HL-60/S4 treated with retinoic acid at 250 ng/mL for 4 days and 3 days (cell line): Measurements from ENCODE around the gene MYO16.

Experiments used
- in situ Hi-C: fragments of 300-500 bp; cut with MboI; formaldehyde crosslinking; loops from 2 replicates; pipeline ENCODE4 v1.7.0; 2022; ENCODE audit warnings: low sequenced_read_pairs

The MYO16 gene

DNA sequence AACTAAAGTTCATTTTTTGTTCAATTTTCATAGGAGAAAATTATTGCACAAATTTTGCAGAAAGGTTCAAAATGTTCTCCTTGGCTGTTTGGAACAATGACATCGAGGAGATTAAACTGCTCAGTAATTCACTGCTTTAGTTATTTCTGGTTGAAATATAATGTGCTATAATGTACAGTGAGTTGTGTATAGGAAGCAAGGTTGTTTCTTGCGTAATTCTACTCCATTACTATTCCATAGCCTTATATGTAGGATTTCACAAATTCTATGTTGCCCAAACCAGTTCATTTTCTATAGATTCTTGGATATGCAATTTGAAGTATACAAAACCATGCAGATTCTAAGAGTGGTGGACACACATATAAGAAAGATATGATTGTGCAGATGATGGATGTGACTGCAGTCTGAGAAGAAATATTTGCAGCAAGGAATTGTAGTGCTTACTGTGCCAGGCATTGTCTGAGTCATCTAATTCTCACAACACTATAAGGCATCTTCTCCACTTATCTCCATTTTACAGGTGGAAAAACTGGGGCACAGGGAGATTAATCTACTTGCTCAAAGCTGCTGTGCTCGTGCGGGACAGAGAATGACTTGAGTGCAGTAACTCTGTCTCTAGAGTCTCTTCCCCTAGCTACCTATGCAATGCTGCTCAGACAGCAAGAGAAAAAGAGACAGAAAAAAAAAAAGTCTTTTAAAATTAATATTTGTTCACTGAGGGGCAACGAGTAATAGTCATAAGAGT is 515.5 kb downstream of the MYO16 start:
- in situ Hi-C loops, result no loop called here

DNA sequence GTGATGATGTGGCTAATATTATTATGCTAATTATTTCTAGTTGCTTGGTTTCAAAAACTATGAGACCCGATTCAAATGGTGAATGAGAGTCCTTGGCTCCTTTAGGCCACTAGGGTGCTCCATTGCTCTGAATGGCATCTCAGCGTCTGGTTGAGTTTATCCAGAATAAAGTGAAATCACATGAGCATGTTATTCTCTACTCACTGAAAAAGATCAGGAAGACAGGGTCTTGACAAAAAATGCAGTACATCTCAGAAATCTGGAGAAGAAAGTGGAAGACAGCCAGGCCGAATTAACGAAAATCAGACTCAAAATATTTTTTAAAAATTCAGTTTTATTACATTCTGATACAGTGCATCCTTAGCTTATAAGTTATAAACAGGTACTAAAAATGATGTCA is 516.2 kb downstream of the MYO16 start:
- in situ Hi-C loops, result no loop called here

DNA sequence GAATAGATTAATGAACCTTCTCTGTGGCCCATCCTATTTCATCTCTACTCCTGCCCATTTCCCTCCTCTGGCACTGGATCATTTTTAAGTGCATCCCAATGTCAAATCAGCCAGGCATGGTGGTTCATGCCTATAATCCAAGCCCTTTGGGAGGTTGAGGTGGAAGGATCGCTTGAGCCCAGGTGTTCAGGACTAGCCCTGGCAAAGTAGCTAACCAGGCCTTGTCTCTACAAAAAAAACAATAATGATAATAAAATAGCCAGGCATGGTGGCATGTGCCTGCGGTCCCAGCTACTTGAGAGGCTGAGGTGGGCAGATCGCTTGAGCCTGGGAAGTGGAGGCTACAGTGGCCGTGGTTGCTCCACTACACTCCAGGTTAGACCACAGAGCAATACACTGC is 517.0 kb downstream of the MYO16 start:
- in situ Hi-C loops, result no loop called here

DNA sequence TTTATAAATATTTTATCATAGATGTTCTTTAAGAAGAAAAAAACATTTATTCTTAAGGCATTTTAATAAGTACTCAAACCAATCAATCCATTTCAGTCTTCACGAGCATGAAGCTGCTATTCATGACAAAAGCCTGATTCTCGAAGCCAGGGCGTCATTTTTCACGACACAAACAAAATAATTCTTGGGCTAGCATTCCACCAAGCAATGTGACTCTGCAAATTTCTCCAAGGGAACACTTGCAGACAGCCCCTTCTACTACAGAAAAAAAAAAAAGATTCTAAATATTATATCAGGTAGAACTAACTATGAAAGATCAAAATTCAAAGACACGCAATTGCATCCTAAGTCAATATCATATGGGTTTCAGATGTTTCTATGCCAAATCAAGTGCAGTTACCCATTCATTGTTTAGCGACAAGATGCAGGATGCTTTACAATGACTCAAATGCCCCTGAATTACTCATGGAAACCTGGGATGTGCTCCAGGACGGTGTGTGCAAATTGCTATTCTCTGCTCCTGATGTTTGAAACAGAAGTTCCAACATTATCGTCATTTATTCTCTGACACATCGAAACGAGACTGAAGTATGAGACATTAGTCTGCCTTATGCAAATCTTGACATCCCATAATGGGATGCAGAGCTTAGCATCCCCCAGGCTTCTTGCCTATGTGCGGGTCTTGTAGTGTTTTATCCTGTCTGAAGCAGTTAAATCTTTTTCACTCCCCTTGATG is 517.7 kb downstream of the MYO16 start:
- in situ Hi-C loops, result no loop called here

DNA sequence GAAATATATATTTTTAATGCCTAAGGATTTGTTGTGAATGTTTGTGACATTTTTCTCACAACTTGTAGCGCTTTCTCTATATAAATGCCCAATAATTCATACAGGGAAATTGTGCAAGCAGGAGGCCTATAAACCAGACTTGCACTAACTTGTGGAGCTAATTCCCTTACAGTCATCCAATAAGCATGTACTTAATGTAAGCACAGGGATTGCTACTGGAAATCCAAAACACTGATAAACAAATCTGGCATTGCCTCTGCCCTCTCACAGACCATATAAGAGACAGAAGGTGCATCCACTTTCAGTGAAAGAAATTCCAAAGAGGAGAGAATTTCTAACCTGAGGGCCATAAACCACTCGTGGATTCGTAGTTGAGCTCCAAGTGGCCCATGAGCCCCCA is 518.8 kb downstream of the MYO16 start:
- in situ Hi-C loops, result no loop called here

DNA sequence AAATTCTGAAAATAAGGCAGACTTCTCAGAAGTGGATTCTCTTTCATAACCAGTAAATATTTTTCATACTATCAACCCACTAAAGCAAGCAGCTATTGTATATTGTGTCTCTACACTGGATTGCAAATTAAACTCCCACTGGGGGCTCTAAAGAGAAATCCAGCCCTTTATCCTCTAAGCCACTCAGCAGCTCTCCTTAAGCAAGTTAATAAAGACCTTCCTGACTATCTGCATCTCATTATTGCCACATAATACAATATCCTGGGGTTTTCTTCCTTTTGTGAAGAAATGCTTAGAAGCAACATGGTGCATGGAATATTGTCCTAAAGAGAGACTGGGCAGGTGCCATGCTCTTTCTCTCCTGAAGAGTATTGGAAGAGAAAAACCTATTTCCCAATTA is 521.3 kb downstream of the MYO16 start:
- in situ Hi-C loops, result no loop called here

DNA sequence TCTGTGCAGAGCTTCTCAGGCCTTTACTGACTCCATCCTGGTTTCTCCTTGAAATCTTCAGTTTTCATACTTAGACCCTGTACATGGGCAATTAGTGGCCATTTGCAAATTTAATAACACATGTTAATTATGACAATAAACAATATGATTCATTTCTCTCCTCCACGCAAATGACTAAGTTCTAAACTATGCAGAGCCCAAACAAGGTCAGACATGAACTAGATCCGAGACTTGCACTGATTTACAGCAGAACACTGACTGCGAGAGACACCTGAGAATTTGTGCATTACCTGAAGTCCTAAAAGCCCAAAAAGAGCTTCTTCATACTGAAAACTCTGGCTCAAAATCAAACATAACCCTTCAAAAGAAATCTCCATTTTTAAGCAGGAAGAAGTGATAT is 521.8 kb downstream of the MYO16 start:
- in situ Hi-C loops, result no loop called here

DNA sequence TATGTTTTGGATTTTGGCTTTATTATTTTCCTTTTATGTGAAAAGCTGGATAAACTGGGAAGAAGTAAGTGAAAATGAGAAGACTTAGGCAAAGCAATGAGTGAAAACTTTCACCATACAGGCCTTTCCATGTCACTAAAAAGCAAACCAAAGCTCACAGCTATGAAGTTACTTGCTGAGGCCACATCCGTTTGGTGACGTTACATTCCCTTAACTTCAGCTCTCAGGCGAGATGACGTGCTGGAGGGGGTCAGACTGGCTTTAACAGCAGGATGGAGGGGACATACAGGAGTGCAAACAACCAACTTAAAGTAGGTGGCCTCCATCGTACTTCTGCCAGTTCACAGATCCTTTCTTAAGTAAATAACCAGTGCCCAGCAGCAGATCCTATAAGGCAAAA is 522.3 kb downstream of the MYO16 start:
- in situ Hi-C loops, result no loop called here

DNA sequence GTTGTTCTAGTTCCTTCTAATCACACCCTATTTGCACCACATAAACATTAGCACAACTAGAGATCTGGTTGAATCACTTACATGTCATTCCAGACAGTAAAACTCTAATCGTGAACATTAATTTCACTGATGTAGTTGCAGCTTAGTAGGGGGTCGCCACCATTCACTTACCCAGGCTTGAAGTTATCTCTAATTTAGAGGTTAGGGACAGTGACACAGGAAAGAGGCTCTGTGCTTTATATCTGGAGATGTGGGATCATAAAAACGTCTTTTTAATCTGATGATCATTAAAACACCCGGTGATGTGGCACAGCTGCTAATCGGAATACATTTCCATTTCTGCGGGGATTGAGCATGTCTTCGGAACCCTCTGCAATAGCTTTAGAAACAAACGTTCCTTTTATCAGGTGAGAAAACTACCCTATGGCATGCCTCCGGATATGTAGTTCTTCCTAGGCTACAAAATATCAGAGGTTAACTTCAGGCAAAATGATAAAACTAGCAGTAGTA is 523.0 kb downstream of the MYO16 start:
- in situ Hi-C loops, result no loop called here

DNA sequence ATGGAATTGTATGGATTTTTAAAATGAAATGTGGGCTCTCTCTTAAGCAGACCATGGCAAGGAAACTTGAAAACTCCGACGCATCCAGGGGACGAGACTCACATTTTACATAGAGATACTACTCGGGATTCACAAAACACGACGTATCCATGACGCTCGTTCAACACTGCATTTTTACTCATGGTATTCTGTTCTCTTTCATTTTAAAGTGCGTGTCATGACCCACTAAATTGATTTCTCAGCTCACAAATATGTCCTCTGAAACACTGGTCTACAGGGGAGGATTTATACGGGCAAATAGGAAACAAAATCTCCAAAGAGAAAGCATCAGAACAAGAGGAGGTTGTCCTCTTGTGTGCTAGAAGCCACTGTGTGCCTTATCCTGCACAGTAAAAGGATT is 523.5 kb downstream of the MYO16 start:
- in situ Hi-C loops, result no loop called here

DNA sequence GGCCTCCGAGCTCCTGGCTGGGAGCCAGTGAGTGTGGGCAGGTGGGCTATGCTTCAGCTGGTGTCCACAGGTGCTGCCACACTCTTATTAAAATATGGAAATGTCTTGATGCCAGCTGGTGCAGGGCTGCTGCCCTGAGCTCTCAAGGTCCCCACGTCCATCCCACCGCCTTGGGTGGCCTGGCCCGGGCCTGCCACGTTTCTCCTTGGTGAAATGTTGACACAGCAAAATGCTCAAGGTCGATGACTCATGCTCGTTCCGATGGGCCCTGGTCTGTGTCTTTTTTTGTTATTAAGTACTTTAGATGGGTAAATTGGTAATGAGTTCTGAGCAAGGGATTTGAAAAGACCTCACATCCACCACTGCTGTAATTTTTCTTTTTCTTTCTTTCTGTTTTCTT is 524.7 kb downstream of the MYO16 start:
- in situ Hi-C loops, result no loop called here

DNA sequence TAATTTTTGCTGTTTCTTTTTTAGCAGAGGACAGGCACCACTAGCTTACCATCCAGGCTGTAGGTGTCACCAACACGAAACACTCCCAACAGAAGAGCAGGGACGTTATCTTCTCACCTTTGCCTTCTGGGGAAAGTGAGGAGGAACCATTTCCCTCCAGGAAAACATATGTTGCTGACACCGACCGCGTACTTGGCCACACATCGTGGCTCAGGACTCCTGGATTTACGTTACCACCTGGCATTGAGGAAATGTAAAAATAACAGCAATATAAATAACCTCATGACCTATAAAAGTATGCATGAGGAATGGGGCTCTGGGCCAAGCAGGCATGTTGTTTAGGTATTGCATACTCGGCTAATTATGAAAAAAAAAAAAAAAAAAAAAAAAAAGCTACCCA is 525.1 kb downstream of the MYO16 start:
- in situ Hi-C loops, result no loop called here

DNA sequence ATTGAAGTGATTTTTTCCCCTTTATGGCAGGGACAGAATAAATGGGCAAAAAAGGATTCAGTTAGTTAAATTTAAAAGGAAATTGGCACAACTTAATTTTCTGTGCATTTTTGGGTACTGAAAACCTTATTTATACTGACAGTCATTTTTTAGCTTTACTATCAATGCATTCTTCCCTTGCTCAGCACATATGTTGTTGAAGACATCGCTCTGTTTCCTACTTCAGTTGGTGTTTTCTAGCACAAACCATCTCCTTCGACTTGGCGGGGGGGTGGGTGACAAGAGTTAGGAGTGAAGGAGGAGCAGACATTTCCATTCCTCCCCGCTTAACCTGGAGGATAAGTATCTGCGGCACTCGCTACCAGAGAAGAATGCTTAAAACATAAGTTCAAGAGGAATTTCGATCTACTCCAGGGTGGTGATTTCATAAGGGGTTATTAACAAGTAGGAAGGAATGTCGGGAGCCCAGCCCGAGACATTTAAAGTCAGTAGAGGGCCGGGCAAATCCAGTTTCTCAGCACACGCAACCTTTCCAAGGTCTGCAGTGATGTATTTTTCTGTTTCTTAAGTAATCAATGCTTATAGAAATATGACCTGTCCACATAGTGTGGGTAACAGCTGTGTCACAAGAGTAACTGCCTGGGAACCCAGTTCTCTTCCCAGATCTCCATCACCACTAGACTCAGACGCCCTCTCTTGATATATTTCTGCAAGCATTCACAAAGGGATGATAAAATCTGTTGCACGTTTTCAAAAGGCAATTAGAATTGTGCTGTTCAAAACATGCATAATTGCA is 525.8 kb downstream of the MYO16 start:
- in situ Hi-C loops, result no loop called here

DNA sequence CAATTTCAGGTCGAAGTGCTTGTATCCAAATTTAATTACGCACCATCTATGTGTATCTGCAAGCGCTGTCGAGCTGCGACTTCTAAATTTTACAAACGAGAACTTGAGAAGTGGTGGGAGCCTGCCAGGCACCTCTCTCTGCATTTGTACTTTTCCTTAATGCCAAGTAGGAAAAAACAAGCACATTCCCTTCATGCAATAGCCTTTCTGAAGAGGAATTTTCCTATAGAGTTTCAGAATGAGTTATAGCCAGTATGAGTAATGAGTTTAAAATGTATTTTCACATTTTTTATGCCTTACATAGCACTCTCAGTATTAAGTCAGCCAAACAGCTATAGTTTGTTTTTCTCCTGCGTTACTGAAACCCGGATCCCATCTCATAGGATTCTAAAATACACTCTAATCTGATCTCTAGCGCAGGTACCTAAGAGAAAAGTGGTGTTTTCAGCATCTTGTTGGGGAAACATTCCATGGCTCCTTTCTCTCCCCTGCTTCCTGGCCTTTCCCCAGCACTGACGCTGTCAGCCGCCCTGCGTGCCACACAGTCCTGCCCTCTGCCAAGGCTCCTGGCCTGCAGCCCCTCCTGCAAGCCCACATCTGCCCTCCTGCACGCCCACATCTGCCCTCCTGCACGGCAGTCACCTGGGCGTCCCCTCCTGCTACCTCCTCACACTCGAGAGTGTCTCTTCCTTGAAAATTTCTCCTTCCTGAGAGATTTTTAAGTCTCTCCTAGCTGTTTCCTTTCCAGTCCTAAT is 526.9 kb downstream of the MYO16 start:
- in situ Hi-C loops, result no loop called here

DNA sequence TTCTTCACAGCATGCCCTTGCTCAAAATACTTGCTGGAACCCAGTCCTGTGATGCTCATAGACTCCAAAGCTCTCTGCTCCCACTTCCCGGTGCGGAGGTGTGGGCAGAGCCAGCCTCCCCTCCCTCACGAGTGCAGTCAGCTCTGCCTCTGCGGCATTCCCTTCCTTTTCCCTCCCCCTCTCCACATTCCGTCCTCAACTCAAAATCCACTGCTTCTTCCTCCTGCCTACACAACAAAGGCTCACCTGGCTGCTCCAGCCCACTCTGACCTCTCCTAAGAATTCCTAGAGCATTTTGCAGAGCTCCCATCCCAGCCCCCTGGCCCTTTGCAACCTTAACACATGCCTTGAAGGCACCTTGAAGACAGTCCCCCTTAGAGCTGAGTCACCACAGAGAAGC is 527.9 kb downstream of the MYO16 start:
- in situ Hi-C loops, result no loop called here

DNA sequence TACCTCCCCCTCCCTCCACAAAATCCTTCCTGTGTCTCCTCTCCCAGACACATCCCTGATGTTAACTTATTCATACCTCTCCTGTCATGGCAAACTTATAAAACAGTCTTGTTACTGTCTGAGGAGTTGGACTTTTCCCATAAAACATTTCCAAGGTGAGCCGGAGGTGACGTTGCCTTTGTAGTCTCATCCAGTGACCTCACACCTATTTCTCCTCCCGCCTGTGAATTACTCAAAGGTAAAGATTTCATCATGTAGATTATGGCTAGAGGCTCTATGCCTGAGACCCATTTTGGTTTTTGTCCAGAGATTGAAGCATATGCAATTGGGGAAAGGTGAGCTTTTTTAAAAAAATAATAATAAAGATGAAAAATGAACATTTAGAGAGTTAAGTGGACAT is 529.0 kb downstream of the MYO16 start:
- in situ Hi-C loops, result no loop called here

DNA sequence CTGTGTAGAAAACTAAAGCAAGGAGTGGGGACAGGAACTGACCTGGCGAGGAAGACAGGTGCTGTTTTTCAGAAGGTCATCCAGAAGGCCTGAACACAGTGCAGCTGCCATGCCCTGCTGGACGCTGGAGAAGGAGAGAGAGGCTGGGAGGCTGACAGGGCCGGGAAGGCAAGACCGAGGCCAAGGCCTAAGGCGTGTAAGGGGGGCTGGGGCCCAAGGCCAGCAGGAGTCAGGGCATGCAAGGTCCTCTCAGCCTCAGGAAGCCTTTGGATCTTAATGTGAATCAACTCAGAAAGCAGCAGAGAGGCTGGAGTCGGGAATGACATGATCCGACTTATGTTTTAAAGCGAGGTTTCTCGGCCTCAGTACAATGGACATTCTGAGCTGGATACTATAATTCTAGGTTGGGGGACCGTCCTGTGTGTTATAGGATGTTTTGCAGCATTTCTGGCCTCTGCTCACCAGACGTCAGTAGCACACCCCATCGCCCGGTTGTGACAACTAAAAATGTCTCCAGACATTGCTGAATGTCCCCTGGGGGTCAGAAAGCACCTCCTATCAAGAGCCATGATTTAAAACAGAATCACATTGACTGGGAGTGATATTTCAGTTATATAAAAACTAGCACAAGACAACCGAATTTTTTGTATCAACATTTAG is 530.4 kb downstream of the MYO16 start:
- in situ Hi-C loops, result no loop called here

DNA sequence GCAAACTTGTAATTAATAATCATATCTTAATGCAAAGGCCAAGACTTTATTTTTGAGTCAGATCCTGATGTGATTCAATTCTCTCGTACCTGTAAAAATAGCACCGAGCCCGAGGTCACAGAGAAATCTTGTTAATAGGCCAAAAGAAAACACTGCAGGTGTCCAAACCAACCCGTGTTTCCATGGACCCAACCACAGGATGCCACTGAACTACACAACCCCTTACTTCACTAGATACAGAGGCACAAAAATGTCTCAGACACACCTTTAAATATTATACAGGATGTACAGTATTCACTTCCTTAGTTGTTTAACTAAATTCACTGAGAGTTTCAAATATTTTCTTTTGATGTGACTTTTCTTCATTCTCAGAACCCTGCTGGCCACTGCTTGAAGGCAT is 530.9 kb downstream of the MYO16 start:
- in situ Hi-C loops, result no loop called here

DNA sequence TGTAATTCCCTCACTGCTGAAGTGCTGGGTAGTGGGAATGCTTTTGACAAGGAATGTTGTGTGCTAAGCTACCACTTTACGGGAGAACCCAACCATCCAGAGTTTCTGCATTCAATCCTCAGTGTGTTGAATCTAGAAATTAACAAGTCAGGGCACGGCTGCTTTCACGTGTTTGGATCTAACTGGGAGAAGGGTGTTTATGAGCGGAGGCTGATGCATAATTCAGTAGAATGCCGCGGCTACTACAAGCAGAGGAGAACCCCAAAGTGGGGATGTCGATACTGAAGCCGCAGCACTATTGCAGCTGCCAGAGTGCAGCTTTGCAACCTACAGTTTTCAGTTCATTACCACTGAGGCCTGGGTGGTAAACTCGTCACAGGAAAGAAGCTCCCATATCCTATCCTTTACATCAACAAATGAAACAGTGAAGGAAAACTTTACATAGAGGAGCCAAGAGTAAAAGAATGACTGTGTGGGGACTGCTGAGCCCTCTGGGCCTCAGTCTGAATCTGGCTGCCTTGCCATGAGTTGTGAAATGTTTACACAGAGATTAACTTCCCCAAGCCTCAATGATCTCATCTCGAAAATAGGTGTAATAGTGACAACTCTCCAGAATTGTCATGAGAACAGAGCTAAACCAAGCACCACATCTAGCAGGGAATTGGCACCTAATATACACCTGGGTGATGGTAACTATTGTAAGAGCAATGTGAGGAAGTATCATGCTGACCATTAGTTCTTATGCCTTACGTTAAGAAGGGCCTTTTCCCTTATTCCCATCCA is 531.7 kb downstream of the MYO16 start:
- in situ Hi-C loops, result no loop called here
